ENCODE results near the gene SHC2. TPM values are rescaled to one million over a fixed set of nuclear protein-coding genes. Genes with fewer than 3 reads are reported as not detected.

SHC2 gene
- total and polyA plus RNA-seq, 2 of the 13 experiments (the other 11 are each of a cell fraction or from before 2014, with no cell fraction given), result 9.0 to 18.3 TPM

- TF ChIP-seq DRAP1 (CRISPR knock-in tag; IDR thresholded peaks at IDR 0.05) (peak; percentile 15; the same call in 1 of the 2 replicates), RFX3 (CRISPR knock-in tag; IDR thresholded peaks at IDR 0.05) (peak; percentile 90), PBX2 (CRISPR knock-in tag; IDR thresholded peaks at IDR 0.05) (0 out of 2 replicates have a peak, but pooled peaks have one; percentile 29), ARNT2 (CRISPR knock-in tag; IDR thresholded peaks at IDR 0.05; ENCODE audit: low read depth) (peak; percentile 25; the same call in 1 of the 2 replicates), MAFK (conservative IDR thresholded peaks at IDR 0.05 in 1 of 2, IDR thresholded peaks at IDR 0.05 in 1 of 2; ENCODE audit: low read length in 2 of 2) (no peak), BRF2 (CRISPR knock-in tag; IDR thresholded peaks at IDR 0.05) (no peak), ZNF597 (CRISPR knock-in tag; IDR thresholded peaks at IDR 0.05) (no peak), CSRNP1 (CRISPR knock-in tag; IDR thresholded peaks at IDR 0.05) (no peak), NBN (conservative IDR thresholded peaks at IDR 0.05) (no peak), PATZ1 (CRISPR knock-in tag; IDR thresholded peaks at IDR 0.05) (peak; percentile 89), PHF20 (CRISPR knock-in tag; IDR thresholded peaks at IDR 0.05) (no peak), SMC3 (IDR thresholded peaks at IDR 0.05; ENCODE audit: low read length) (peak; percentile 42; the same call in 1 of the 2 replicates), MIER2 (CRISPR knock-in tag; IDR thresholded peaks at IDR 0.05) (peak; percentile 51; the same call in 1 of the 2 replicates), ZFP36L2 (CRISPR knock-in tag; IDR thresholded peaks at IDR 0.05) (no peak), PRDM10 (CRISPR knock-in tag; IDR thresholded peaks at IDR 0.05; ENCODE audit: low read depth) (no peak), KLF16 (CRISPR knock-in tag; IDR thresholded peaks at IDR 0.05) (peak in 1 of 2 experiments; percentile 64; a peak in 2 of 4 replicates)
Observed at GRCh38 chr19:506404-507285, 45.8 kb upstream of the SHC2 start (continued).
